Peyer's patch (tissue), 4 donors: Measurements from ENCODE around the gene BPTF. TPM values are rescaled to one million over a fixed set of nuclear protein-coding genes. Genes with fewer than 3 reads are reported as not detected.
A peak's percentile ranks its signal among the peaks of the same experiment; 100 is the strongest.
"Not testable (repeated sequence)": the region's sequence is repeated elsewhere in the genome, so short reads cannot be mapped to it uniquely, and the experiment has no call there.

Experiments used
- DNase-seq, 3 donors: peaks; one replicate each; pipeline ENCODE4 v3.0.0-alpha.2; 2017 to 2019
- H3K27ac ChIP-seq, 4 donors: fragments of 200-600 bp; sonication (generic); one replicate each; pipeline ENCODE4 v1.5.1; 2016 to 2019
- H3K27me3 ChIP-seq, 2 donors: fragments of 200-600 bp; sonication (generic); one replicate each; pipeline ENCODE4 v1.5.1; 2019
- H3K36me3 ChIP-seq, 3 donors: fragments of 200-600 bp; sonication (generic); one replicate each; pipeline ENCODE4 v1.5.1; 2016 to 2019
- H3K4me1 ChIP-seq, 4 donors: fragments of 200-600 bp; sonication (generic); one replicate each; pipeline ENCODE4 v1.5.1; 2016 to 2019
- H3K4me3 ChIP-seq, 4 donors: fragments of 200-600 bp; sonication (generic); 1 replicate in 3 of 4; 2 replicates in 1 of 4; pipeline ENCODE4 v1.5.1; 2016 to 2019; ENCODE audit warnings: mild to moderate bottlenecking in 1 of 4
- H3K9me3 ChIP-seq, 4 donors: fragments of 200-600 bp; sonication (generic); one replicate each; pipeline ENCODE4 v1.5.1; 2016 to 2019; ENCODE audit warnings: mild to moderate bottlenecking in 1 of 4
- CTCF ChIP-seq, 6 experiments: fragments of 450-650 bp in 4 of 6; fragments of 200-600 bp in 2 of 6; sonication (generic) in 1 of 6; IDR thresholded peaks; one replicate each; pipeline ENCODE4 v1.5.1; 2017 to 2019; ENCODE audit warnings: antibody characterized with exemption in 6 of 6, mild to moderate bottlenecking in 3 of 6, moderate library complexity in 1 of 6
- POLR2A ChIP-seq, 2 donors: fragments of 450-650 bp; IDR thresholded peaks; one replicate each; pipeline ENCODE4 v1.5.1; 2017; ENCODE audit warnings: antibody characterized with exemption in 2 of 2, mild to moderate bottlenecking in 2 of 2, moderate library complexity in 2 of 2
- total RNA-seq, 4 donors: library from RNA; depleted of rRNA; stranded (reverse); fragments of >200 nt; gene quantifications; one replicate each; pipeline ENCODE4 v1.1.0, GENCODE V29; 2016

BPTF gene
- total RNA-seq, 4 donors from 2014 or later: 70.2 to 305 (median 109) TPM

GRCh38 chr17:67884741-67885140, 59.4 kb downstream of the BPTF start:
- no peak overlapping the region for H3K4me3 ChIP-seq
- no peaks in the 10 kb centered on the region for H3K27me3 ChIP-seq
- no peaks in the 10 kb centered on the region for H3K4me1 ChIP-seq
- no peak overlapping the region for H3K27ac ChIP-seq
- no peak for DNase-seq
- H3K36me3 ChIP-seq: peaks cover 0 to 38% (median 0%) of the 10 kb centered on the region in 3 donors
- H3K9me3 ChIP-seq: no peaks in the 10 kb centered on the region
- TF ChIP-seq POLR2A (IDR thresholded peaks at IDR 0.05): no peak
- no peak for TF ChIP-seq CTCF (IDR thresholded peaks at IDR 0.05)

- Histone ChIP-seq H3K27me3 (no peaks in the 10 kb centered on the region), H3K4me3 (no peak overlapping the region), H3K9me3 (no peaks in the 10 kb centered on the region), H3K27ac (no peak overlapping the region), H3K4me1 (no peaks in the 10 kb centered on the region), H3K36me3 (peaks cover 0 to 69% (median 0%) of the 10 kb centered on the region in 3 donors)
- DNase-seq: no peak
- no peak for TF ChIP-seq POLR2A (IDR thresholded peaks at IDR 0.05)
- TF ChIP-seq CTCF (IDR thresholded peaks at IDR 0.05): peak in 1 of 6 experiments; percentile 23
These were observed 66.3 kb downstream of the BPTF start for GRCh38 chr17:67891481-67892119.

GRCh38 chr17:67902511-67903231, 77.4 kb downstream of the BPTF start:
- no peak overlapping the region for H3K27ac ChIP-seq
- H3K9me3 ChIP-seq: no peaks in the 10 kb centered on the region
- H3K4me1 ChIP-seq: no peaks in the 10 kb centered on the region
- peaks cover 0 to 91% (median 0%) of the 10 kb centered on the region in 3 donors for H3K36me3 ChIP-seq
- no peak for DNase-seq
- H3K27me3 ChIP-seq: no peaks in the 10 kb centered on the region
- TF ChIP-seq POLR2A (IDR thresholded peaks at IDR 0.05) (no peak), CTCF (IDR thresholded peaks at IDR 0.05) (no peak)
- no peak overlapping the region for H3K4me3 ChIP-seq

GRCh38 chr17:67905298-67905697, 80.0 kb downstream of the BPTF start:
- H3K36me3 ChIP-seq: peaks cover 0 to 92% (median 0%) of the 10 kb centered on the region in 3 donors
- H3K4me3 ChIP-seq, DNase-seq, H3K27me3 ChIP-seq, H3K4me1 ChIP-seq, H3K9me3 ChIP-seq, H3K27ac ChIP-seq: not testable (repeated sequence)

GRCh38 chr17:67910117-67910803, 85.0 kb downstream of the BPTF start:
- not testable (repeated sequence) for DNase-seq, H3K27me3 ChIP-seq, H3K4me1 ChIP-seq, H3K27ac ChIP-seq, H3K9me3 ChIP-seq, H3K4me3 ChIP-seq
- H3K36me3 ChIP-seq: peaks cover 0 to 95% (median 0%) of the 10 kb centered on the region in 3 donors

- Histone ChIP-seq H3K27ac (no peak overlapping the region), H3K9me3 (no peaks in the 10 kb centered on the region), H3K4me3 (no peak overlapping the region), H3K27me3 (no peaks in the 10 kb centered on the region), H3K36me3 (peaks cover 0 to 87% (median 0%) of the 10 kb centered on the region in 3 donors), H3K4me1 (no peaks in the 10 kb centered on the region)
- no peak for TF ChIP-seq CTCF (IDR thresholded peaks at IDR 0.05)
- no peak for TF ChIP-seq POLR2A (IDR thresholded peaks at IDR 0.05)
- no peak for DNase-seq
These were observed 85.9 kb downstream of the BPTF start for GRCh38 chr17:67911059-67911782.
